ENCODE measurements around the gene WBP11.
A peak's percentile ranks its signal among the peaks of the same experiment; 100 is the strongest.

WBP11 gene

GRCh38 chr12:14845350-14845750 lies 42.1 kb upstream of the WBP11 start:
- DNase-seq (ENCODE audit: low read depth in 2 of 2) = peak; percentile 80 to 82
- no peak overlapping the region for H3K4me3 ChIP-seq (replicated peaks in 1 of 2; ENCODE audit: low read depth in 2 of 2, low read length in 2 of 2)
- TF ChIP-seq CTCF (IDR thresholded peaks at IDR 0.05; ENCODE audit: low read depth, low read length) = peak; percentile 74

GRCh38 chr12:14844401-14844800 lies 41.1 kb upstream of the WBP11 start:
- no peak for DNase-seq (ENCODE audit: low read depth in 2 of 2)
- H3K4me3 ChIP-seq (replicated peaks in 1 of 2; ENCODE audit: low read depth in 2 of 2, low read length in 2 of 2) = no peak overlapping the region
- no peak for TF ChIP-seq CTCF (IDR thresholded peaks at IDR 0.05; ENCODE audit: low read depth, low read length)

- no peak for TF ChIP-seq CTCF (IDR thresholded peaks at IDR 0.05; ENCODE audit: low read depth, low read length)
- peak in 1 of 2 donors; percentile 73 for DNase-seq (ENCODE audit: low read depth in 2 of 2)
- peak within 1 kb of the TSS in 1 of 2 donors; percentile 24 for H3K4me3 ChIP-seq (replicated peaks in 1 of 2; ENCODE audit: low read depth in 2 of 2, low read length in 2 of 2)
Observed at GRCh38 chr12:14843425-14843887, 40.2 kb upstream of the WBP11 start, which contains the start of gene ART4. Gene ART4, minus strand, starts transcription at chr12:14843526. Its CDS starts 413 bp downstream, at chr12:14843113.

GRCh38 chr12:14842315-14842714 lies 39.0 kb upstream of the WBP11 start:
- TF ChIP-seq CTCF (IDR thresholded peaks at IDR 0.05; ENCODE audit: low read depth, low read length) = no peak
- H3K4me3 ChIP-seq (replicated peaks in 1 of 2; ENCODE audit: low read depth in 2 of 2, low read length in 2 of 2) = peak overlapping the region in 1 of 2 donors; percentile 24
- DNase-seq (ENCODE audit: low read depth in 2 of 2) = no peak

GRCh38 chr12:14841761-14842160 lies 38.5 kb upstream of the WBP11 start:
- peak overlapping the region in 1 of 2 donors; percentile 24 for H3K4me3 ChIP-seq (replicated peaks in 1 of 2; ENCODE audit: low read depth in 2 of 2, low read length in 2 of 2)
- TF ChIP-seq CTCF (IDR thresholded peaks at IDR 0.05; ENCODE audit: low read depth, low read length) = no peak
- DNase-seq (ENCODE audit: low read depth in 2 of 2) = peak; percentile 81 to 92

- no peak for DNase-seq (ENCODE audit: low read depth in 2 of 2)
- no peak for TF ChIP-seq CTCF (IDR thresholded peaks at IDR 0.05; ENCODE audit: low read depth, low read length)
- H3K4me3 ChIP-seq (replicated peaks in 1 of 2; ENCODE audit: low read depth in 2 of 2, low read length in 2 of 2) = no peak overlapping the region
Observed at GRCh38 chr12:14840616-14841015, 37.3 kb upstream of the WBP11 start.

- no peak for TF ChIP-seq CTCF (IDR thresholded peaks at IDR 0.05; ENCODE audit: low read depth, low read length)
- H3K4me3 ChIP-seq (replicated peaks in 1 of 2; ENCODE audit: low read depth in 2 of 2, low read length in 2 of 2) = no peak overlapping the region
- DNase-seq (ENCODE audit: low read depth in 2 of 2) = no peak
Observed at GRCh38 chr12:14839262-14839661, 36.0 kb upstream of the WBP11 start.

All from cardiac fibroblast (primary cell).